Measurements from ENCODE around the gene MAMDC2.
A peak's percentile ranks its signal among the peaks of the same experiment; 100 is the strongest.

The MAMDC2 gene

GRCh38 chr9:70108181-70108580 lies 64.5 kb downstream of the MAMDC2 start:
- TF ChIP-seq, protein P1, sequence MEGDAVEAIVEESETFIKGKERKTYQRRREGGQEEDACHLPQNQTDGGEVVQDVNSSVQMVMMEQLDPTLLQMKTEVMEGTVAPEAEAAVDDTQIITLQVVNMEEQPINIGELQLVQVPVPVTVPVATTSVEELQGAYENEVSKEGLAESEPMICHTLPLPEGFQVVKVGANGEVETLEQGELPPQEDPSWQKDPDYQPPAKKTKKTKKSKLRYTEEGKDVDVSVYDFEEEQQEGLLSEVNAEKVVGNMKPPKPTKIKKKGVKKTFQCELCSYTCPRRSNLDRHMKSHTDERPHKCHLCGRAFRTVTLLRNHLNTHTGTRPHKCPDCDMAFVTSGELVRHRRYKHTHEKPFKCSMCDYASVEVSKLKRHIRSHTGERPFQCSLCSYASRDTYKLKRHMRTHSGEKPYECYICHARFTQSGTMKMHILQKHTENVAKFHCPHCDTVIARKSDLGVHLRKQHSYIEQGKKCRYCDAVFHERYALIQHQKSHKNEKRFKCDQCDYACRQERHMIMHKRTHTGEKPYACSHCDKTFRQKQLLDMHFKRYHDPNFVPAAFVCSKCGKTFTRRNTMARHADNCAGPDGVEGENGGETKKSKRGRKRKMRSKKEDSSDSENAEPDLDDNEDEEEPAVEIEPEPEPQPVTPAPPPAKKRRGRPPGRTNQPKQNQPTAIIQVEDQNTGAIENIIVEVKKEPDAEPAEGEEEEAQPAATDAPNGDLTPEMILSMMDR (IDR thresholded peaks at IDR 0.05; ENCODE audit: insufficient read depth, low read length, poor library complexity, severe bottlenecking) = no peak
- no peak for DNase-seq (ENCODE audit: extremely low read depth, insufficient read length)
- Histone ChIP-seq H3K27me3 (replicated peaks; ENCODE audit: control insufficient read depth, insufficient read depth, low read length) (no peaks in the 10 kb centered on the region), H3K4me3 (replicated peaks; ENCODE audit: low read depth, low read length) (no peak overlapping the region), H3K36me3 (ENCODE audit: control insufficient read depth, insufficient read depth, low read length) (no peaks in the 10 kb centered on the region)

- H3K27me3 ChIP-seq (replicated peaks; ENCODE audit: control insufficient read depth, insufficient read depth, low read length) = no peaks in the 10 kb centered on the region
- no peak for DNase-seq (ENCODE audit: extremely low read depth, insufficient read length)
- no peak overlapping the region for H3K4me3 ChIP-seq (replicated peaks; ENCODE audit: low read depth, low read length)
- no peaks in the 10 kb centered on the region for H3K36me3 ChIP-seq (ENCODE audit: control insufficient read depth, insufficient read depth, low read length)
- TF ChIP-seq, protein P1 (IDR thresholded peaks at IDR 0.05; ENCODE audit: insufficient read depth, low read length, poor library complexity, severe bottlenecking) = no peak
Measured at GRCh38 chr9:70110194-70111041, 66.8 kb downstream of the MAMDC2 start.

DNA sequence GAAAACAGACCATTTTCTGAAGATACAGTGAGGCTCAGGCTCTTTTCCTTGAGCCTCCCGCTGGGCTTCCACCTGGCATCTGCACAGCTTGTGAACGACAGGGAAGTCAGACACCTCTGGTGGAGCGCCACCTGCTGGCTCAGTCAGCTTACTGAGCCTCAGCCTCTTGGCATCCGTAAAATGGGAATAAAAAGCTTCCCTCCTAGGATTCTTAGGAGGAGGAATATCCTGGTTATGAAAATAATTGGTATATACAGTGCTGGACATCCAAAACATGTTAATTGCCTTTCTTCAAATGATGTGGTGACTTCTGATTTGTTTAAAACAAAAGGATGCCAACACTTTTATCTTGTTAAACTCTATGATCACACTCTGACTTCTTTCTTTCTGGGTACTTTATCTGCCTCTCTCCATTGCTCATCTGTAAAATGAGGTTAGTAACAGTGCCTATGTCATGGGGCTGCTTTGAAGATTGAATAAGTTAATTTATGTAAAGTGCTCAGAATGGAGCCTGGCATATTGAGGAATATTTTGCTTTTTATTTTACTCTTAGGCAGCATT lies 67.5 kb downstream of the MAMDC2 start:
- TF ChIP-seq, protein P1 (IDR thresholded peaks at IDR 0.05; ENCODE audit: insufficient read depth, low read length, poor library complexity, severe bottlenecking) = peak; percentile 98
- no peaks in the 10 kb centered on the region for H3K36me3 ChIP-seq (ENCODE audit: control insufficient read depth, insufficient read depth, low read length)
- H3K27me3 ChIP-seq (replicated peaks; ENCODE audit: control insufficient read depth, insufficient read depth, low read length) = no peaks in the 10 kb centered on the region
- H3K4me3 ChIP-seq (replicated peaks; ENCODE audit: low read depth, low read length) = no peak overlapping the region
- no peak for DNase-seq (ENCODE audit: extremely low read depth, insufficient read length)

DNA sequence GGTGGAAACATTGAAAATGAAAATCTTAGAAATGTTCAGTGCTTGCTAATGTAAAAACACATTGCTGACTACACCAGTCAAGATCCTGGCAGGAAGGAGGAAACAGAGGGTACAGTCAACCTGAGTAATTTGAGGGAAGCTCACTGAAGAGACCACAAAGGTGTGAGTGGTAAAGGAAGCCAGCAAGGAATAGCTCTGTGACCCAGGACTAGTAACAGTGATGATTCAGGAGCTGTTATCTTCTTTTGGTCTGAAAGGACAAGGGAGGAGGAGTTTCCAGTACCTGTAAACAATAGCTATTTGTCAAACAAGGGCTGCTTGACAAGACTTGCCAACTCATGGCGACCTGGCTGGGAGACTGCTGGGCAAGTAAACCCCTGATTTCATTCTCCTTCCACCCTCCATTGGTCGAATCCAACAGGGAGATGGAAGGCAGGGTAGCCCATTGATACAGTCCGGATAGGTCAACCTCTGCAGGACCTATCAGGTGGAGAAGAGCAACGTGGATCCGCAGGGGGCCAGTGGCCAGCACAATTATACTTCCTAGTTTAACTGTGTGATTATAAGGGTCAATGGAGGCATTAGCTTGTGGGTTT lies 68.1 kb downstream of the MAMDC2 start:
- TF ChIP-seq, protein P1 (IDR thresholded peaks at IDR 0.05; ENCODE audit: insufficient read depth, low read length, poor library complexity, severe bottlenecking) = no peak
- Histone ChIP-seq H3K4me3 (replicated peaks; ENCODE audit: low read depth, low read length) (no peak overlapping the region), H3K36me3 (ENCODE audit: control insufficient read depth, insufficient read depth, low read length) (no peaks in the 10 kb centered on the region), H3K27me3 (replicated peaks; ENCODE audit: control insufficient read depth, insufficient read depth, low read length) (no peaks in the 10 kb centered on the region)
- DNase-seq (ENCODE audit: extremely low read depth, insufficient read length) = no peak

- H3K27me3 ChIP-seq (replicated peaks; ENCODE audit: control insufficient read depth, insufficient read depth, low read length) = no peaks in the 10 kb centered on the region
- no peaks in the 10 kb centered on the region for H3K36me3 ChIP-seq (ENCODE audit: control insufficient read depth, insufficient read depth, low read length)
- TF ChIP-seq, protein P1 (IDR thresholded peaks at IDR 0.05; ENCODE audit: insufficient read depth, low read length, poor library complexity, severe bottlenecking) = no peak
- DNase-seq (ENCODE audit: extremely low read depth, insufficient read length) = no peak
- no peak overlapping the region for H3K4me3 ChIP-seq (replicated peaks; ENCODE audit: low read depth, low read length)
Measured at GRCh38 chr9:70112981-70113380, 69.3 kb downstream of the MAMDC2 start.
